GM12801 (cell line): ENCODE data around the gene PINK1.

Source experiments
- TF ChIP-seq, protein P1 (sequence below): IDR thresholded peaks from one replicate; pipeline ENCODE4 v1.5.1; 2011; ENCODE audit warnings: control low read depth; ENCODE audit not compliant: insufficient read length; ENCODE audit errors: extremely low read depth

PINK1 gene

DNA sequence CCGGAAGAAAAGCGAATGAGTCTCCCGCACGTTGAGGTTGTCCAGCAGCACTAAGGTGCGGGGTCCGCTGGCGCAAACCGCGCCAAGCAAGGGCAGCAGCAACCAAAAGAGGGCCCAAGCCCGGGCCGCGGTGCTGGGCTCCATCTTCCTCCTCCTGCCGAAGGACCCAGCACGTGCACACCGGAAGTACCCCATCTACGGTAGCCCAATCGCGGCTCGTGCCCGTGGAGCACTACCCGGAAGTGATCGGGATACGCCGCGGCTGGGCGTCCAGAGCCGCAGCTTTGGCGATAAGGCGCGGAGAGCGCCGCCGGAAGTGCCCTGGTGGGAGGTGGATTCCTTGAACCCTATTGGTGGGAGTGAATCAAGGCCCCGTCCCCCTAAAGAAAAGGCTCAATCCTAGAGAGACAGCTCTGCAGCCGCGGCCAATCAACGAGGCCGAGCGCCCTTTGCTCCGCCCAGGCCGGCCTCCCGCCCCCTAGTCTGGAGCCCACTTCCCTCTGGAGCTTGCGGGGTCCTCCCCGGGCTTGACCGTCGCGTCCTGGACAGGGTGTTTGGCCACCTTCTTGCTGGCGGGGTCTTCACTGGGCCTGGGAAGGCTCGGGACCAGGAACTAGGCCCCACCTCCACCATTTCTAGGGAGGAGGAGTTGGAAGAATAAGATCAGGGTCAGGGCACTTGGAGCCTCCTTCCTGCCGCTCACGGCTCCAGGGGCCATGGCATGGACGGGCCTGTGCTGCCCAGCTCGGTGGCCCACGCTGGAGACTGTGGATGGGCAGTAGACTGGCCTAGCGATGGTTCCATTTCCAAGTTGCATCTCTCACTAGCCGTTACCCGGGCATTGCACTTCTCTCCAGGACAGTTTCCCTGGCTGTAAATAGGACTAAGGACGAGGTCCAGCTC, 28.2 kb downstream of the PINK1 start, which contains the start of gene DDOST:
Gene DDOST (minus strand): TSS at position 163 of the 903 bp plus-strand sequence. CDS start 19 bp downstream, at position 144.
- TF ChIP-seq, protein P1, sequence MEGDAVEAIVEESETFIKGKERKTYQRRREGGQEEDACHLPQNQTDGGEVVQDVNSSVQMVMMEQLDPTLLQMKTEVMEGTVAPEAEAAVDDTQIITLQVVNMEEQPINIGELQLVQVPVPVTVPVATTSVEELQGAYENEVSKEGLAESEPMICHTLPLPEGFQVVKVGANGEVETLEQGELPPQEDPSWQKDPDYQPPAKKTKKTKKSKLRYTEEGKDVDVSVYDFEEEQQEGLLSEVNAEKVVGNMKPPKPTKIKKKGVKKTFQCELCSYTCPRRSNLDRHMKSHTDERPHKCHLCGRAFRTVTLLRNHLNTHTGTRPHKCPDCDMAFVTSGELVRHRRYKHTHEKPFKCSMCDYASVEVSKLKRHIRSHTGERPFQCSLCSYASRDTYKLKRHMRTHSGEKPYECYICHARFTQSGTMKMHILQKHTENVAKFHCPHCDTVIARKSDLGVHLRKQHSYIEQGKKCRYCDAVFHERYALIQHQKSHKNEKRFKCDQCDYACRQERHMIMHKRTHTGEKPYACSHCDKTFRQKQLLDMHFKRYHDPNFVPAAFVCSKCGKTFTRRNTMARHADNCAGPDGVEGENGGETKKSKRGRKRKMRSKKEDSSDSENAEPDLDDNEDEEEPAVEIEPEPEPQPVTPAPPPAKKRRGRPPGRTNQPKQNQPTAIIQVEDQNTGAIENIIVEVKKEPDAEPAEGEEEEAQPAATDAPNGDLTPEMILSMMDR: no peak

DNA sequence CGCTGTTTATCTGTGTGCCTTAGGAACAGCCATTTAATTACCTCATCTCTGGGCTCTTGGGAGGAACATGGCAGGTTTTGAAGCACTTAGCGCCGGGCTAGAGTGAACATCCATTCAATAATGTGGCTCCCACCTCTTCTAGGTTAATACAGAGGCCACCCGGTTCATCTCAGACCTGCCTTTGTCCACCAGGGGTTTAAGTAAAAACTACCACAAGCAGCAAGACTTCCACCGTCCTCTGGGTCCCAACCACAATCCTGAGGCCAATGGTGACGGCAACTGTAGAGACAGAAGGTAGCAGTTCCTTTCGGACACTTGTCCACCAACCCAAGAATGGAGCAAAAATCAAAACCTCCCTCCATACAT, 28.8 kb downstream of the PINK1 start:
- TF ChIP-seq, protein P1: no peak

DNA sequence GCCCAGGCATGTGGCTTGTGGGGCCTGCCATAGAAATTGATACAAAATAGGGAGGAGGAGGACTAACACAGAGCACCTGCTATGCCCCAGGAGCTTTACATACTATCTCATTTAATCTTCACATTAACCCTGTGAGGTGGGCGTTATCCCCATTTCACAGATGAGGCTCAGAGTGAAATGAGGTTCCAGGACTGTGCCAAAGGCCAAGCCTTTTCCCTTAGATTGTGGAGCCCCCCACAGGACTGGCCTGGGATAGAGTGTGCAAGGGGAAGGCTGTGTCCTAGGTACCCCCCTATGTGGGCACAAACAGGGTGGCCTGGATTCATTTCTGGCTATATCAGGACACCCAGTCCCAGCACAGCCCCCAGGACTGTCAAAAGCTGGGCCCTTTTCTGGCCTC, 30.1 kb downstream of the PINK1 start:
- TF ChIP-seq, protein P1: no peak

DNA sequence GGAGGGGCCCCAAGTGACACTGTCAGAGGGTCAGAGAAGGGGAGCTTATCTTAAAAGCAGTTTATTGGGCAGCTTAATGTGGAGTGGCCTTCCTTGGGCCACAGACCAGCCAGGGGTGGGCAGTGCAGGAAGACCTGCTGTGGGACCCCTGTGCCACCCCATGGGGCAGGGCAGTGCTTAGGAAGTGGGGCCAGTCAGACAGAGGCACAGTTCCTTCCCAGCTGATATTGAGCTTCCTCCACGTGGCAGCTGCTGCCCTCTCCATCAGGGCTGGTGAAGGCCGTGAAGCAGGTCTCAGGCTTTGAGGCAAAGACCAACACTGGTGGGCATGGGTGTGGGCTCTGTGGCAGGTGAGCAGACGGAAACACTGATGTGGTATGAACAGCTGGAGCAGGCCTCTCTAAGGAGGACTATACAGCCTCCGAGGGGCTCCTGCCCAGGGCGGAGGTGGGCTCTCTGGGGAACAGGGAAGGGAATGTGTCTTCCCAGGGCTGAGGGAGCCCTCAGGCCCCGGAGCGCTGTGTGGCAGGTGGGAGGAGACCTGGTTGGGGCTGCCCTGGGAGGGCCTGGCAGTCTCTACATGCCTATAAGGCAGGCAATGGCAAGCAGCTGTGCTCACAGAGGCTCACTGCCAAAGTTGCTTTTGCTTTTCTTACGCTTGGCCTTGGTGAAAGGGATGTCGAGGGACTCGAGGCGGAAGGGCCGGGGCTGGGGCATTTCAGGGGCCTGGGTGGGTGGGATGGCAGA, 30.9 kb downstream of the PINK1 start:
- TF ChIP-seq, protein P1: no peak

DNA sequence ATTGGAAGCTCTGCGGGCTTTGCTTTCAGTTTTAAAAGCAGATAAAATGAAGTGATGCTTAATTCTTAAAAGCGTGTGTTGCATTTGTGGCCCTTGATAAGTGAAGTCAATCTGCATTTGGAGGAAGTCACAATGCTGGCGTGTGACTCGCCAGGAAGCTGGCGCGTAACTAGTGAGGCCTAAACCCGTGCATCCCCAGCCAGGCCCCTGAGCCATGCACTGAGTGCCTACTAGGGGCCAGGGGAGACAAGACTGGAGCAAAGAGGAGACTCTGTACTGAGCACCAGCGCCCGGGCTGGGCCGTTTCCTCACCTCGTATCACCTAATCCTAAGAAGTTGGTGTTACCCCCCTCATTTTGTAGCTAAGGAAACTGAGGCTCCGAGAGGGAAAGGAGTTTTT, 32.5 kb downstream of the PINK1 start:
- TF ChIP-seq, protein P1: no peak

DNA sequence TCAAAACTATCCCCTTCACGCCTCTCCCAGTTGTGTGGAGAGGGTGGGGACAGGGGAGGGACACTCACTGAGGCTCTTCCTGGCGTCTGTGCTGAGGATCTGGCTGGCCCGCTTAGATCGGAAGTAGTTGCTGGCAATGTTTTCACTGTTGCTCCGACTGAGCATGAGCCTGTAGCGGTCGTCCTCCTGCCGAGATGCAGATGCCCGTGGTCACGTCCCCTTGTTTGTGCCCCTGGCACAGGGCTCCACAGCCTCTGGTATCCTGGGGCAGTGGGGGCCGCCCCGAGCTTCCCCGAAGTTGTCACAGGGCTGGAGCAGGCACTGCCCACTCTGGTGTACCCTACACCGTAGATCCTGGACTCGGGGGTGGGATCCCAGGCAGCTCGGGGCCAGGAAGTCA, 32.9 kb downstream of the PINK1 start:
- TF ChIP-seq, protein P1: no peak

DNA sequence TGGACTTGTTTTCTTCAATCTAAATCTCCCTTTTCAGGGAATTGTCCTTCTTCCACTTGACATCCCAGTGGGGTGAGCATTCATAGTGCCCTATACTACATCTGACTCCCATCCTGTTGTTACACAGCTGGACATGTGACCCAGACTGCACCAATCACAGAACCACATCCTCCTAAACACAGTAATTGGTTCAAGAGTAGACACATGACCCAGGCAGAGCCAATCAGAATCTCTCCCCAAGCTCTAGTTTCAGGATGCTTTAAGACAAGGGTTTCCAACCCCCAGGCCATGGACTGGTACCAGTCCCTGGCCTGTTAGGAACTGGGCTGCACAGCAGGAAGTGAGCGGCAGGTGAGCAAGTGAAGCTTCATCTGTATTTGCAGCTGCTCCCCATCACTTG, 33.5 kb downstream of the PINK1 start:
- TF ChIP-seq, protein P1: no peak
